HG02840 (cell line): ENCODE data around the gene SPCS1.

Source experiments
- ATAC-seq: cut with Tn5 transposase; IDR thresholded peaks from one replicate; pipeline ENCODE4 v1.9.1; 2021; ENCODE audit warnings: mild to moderate bottlenecking, moderate library complexity, moderate number of reproducible peaks; ENCODE audit not compliant: unreplicated experiment, low FRiP score

SPCS1 gene

DNA sequence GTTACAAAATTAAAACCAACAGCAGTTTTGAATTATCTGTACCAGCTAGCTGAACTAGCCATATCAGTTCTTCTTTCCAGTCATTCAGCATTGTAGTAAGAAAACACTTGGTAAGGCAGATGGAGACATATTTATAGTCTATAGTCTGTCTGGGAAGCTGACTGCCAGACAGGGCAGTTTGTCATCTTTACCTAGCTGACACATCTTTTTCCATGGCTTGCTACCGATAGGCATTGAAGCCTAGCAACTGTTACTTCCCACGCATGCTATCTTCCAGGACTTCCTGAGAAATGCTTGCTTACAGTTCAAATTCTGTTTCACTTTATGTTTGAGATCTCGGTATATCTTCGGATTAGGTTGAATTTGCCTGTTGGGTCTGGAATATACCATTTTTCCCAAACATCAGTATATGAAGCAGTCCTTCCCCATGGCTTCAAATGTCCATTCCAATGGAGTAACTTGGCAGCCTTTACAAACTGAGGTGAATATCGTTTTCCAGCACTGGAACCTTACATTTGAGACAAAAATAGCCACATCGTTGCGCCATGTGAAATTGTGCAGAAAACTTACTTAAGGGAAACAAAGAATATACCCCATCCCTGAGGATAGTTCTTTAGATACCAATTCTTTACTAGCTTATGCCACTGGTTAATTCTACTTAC lies 11.2 kb upstream of the SPCS1 start:
- no peak for ATAC-seq

DNA sequence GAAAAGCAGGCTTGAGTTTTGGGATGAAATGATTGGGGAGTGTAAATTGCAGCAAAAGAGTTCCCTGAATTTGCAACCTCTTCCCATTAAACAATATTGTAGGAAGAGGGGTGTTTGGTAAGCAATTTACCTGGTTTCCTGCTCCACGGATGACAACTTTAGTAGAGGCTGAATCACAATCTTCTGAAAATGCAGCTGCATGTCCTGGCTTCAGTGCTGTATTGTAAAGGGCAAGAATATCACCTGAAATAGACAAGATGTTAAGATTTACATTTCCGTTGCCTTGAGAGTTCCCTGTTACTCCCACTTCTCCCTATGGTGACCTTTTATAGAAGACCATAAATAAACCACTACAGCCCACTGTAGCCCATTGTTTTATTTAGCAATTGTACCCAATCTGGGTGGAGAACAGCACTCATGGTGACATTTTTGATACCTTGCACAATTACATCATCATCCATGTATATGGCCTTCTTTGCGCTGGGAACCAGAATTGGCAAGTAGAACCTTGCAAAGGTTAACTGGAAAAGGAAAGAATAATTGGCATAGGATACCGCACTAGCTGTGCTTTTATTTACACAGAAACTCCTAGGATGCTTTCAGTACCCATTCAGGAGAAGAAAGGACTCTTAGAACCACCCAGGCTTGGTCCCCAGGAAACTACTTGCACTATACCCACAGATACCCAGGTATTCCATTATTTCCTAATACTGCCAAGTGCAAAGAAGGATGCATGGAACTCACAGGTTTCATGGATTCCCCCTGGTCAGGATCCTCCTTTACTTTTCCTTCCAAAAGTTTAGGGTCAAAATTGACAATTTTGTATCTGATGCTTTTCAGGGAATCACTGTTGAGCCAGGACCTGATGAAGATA lies 9.9 kb upstream of the SPCS1 start:
- ATAC-seq = no peak

DNA sequence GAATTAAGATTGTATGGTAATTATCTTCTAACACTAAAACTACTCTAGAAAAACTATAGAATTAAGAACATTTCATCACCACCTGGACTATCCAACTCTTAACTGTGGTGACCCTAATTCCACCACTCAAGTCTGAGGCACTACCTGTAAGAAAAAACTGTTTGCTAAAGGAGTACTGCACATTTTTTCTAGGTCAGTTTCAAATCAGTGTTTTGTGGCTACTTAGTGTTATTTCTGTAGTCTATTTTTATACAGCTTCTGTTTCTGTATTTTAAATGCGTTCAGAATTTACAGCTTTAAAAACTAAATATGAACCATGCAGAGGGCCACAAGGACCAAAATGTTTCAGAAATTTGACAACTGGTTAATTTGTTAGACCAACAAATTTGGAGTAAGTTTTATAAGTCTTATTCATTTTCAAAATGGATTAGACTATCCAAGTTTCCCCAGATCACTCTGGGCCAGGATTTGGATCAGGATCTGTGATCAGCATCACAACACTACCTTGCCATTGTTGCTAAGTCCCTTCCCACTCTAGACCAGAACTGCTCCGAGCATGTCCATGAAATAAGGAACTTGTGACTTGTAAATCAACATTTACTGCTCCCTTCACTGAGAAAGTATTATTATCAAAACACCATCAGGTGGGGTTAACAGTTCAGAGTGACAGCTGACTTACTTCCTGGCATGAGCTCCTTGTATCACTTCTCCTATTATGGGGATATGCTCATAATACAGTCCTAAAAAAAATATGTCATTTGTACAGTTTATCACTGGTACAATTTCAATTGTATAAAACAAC lies 8.9 kb upstream of the SPCS1 start:
- no peak for ATAC-seq

DNA sequence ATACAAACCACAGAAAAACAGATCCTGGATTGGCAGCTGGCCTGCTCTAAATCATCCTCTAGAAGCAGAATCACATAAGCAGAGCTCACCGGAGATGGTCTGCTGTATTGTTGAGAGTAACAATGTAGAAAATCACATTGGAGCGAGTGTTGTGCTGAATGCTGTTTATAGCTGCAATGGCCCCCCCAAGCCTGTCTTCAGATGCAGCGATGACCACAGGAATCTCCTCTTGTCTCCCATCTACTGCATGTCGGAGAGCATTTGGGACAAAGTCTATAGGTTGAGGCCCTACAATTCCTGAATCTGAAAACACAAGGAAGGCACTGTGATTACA lies 8.3 kb upstream of the SPCS1 start:
- ATAC-seq = no peak

DNA sequence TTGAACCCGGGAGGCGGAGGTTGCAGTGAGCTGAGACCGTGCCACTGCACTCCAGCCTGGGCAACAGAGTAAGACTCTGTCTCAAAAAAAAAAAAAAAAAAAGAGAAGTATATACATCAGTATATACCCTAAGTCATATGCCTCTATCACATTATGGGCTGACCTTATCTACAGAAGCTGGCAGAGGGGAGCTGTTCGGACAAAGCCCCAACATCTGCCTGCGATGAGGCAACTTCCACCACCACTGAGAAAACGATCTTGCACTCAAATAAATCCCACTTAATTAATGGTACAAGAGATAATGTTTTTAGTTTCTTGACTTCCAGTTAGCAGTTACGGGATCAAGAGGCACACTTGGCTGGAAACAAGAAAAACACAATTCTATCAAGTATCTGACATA lies 2.6 kb upstream of the SPCS1 start:
- ATAC-seq = no peak

DNA sequence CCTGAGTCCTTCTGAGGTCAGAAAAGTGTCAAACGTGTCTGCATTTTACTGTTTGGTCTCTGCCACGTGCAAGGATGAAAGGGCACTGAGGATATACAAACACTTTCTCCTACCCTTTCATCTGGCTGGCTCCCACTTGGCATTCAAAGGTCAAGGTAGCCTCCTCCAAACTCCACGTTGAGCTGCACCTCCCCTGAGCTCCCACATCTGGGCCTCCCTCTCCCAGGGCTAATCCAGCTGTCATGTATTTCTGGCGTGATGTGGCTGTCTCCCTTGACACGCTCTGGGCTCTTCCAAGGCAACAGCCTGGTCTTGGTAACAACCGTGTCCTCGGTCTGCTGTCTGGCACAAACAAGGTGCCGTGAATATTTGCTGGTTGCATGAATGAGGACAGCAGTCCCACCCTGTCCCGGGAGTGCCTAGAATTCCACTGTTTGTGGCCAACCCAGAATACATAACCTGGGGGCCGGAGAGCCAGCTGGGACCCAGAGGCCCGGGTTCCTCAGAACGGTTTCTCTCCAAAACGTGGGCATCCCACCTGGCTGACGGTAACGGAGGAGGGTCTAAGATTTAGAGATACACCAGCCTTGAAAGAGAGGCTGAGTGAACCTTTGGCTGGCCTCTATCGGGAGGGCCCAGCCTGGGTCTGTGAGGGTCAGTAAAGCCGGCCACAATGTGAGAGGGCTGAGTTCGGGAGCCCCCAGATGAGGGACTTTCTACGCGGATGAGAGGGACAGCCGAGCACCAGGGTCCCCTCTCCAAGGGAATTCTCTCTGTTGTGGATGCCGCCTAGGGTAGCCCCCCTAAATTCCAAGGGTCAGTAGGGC lies 1.1 kb upstream of the SPCS1 start:
- no peak for ATAC-seq

DNA sequence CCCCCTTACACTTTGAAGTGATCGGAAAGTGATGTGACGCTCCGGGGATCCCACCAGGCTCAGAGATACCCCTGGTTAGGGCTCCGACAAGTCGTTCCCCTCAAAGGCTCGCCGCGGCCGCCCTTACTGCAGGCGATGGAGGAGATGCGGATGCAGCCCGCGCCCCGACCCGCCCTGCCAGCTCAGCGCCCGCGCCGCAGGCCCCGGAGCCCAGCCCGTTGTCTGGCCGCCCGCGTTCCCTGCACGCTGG lies 543 bp upstream of the SPCS1 start:
- peak; percentile 30 for ATAC-seq

DNA sequence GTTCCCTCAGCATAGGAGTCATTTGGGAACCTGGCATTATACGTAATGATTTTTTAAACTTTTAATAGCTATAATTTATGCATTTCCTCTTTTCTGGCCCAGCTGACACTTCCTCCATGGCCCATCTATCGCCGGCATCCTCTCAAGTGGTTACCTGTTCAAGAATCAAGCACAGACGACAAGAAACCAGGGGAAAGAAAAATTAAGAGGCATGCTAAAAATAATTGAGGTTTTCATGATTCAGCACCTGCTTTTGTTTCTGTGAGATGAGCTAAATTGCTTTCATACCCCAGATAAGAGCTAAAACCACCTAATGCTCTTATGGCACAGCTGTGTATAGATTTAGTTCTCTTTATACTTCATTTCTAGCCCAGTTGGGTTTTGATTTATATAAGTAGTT lies 1.7 kb downstream of the SPCS1 start:
- ATAC-seq = no peak

DNA sequence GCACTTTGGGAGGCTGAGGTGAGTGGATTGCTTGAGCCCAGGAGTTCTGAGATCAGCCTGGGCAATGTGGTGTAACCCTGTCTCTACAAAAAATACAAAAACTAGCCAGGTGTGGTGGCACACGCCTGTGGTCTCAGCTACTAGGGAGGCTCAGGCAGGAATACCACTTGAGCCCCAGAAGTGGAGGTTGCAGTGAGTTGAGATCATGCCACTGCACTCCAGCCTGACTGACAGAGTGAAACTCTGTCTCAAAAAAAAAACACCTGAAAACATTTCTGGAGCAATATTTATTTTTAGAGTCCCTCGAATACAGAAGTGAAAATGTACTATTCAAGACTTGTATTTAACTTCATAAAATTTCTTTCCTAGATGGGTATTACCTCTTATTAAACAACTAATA lies 4.6 kb downstream of the SPCS1 start:
- no peak for ATAC-seq

DNA sequence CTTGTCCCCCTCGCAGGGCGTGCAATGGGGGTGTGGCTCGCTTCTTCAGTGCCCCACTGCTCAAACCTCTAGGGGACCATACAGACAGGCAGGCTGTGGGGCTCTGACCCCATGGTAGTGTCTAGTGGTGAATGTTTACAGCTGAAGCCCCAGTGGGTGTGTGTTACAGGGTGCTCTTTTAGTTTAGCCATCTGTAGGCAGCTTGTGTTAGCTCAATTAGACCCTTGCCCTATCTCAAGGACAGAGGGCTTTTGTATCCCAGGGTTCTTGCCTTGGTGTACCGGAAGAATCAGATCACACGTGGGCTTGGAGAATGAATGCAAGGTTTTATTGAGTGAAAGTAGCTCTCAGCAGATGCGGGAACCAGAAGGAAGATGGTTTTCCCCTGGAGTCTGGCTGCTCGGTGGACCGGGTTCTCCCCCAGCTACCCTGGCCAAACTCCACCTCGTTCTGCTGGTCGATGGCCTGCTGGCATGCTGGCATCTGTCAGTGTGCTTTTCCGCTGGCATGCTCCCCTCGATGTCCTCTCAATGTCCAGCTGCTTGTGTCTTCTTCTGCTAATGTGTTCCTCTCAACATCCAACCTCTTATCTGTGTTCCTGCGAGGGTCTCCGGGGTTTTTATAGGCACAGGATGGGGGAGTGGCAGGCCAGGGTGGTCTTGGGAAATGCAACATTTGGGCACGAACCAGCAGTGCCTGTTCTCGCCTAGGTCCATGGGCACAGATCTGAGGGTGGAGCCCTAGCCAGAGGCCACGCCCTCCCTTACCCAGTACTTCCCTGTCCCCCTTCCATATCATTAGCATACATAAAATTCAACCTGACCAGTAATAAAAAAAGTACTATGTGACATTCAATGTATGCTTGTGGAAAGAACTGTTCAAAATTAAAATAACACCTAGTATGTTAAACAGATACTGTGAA lies 6.6 kb downstream of the SPCS1 start:
- no peak for ATAC-seq

DNA sequence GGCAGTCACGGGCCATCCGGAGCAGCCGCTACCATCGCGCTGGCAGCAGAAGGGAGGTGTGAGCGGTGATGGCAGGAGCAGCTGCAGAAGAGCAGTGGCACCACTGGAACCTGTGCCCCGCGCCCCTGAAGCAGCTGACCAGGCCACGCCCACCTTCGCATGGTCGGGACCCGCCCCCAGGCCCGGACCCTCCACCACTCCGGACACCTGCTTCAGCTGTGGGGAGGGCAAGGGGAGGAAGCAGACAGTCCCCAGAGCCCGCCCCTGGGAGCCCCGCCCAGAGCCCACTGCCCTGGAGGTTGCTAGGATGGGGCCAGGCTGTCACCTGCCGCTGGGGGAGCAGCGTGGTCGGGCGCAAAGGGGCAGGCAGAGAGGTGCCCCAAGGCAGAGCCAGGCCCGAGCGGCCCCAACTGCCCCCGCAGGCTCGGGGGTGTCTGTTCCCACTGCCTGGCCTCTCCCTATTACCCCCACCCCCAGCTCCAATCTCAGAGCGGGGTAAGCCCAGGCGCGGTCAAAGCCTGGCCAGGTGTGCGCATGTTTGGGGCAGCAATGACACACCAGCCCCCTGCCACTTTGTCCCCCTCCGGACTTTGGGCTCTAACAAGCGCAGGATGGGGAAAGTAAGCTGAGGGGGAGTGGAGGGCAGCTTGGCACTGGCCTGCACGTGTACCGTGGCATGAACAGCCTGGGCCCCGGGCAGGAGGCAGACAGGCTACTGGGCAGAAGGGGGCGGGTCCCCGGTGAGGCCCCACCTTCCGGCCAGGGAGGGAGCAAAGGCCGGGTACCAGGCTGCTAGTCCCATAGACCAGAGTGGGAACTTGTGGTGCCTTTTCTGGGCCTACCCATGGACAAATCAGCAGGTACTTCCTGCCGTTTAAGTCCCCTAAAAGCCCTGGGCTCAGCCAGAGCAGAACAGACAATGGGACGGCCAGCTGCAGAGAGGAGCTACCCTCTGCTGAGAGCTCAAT lies 8.7 kb downstream of the SPCS1 start:
- no peak for ATAC-seq

DNA sequence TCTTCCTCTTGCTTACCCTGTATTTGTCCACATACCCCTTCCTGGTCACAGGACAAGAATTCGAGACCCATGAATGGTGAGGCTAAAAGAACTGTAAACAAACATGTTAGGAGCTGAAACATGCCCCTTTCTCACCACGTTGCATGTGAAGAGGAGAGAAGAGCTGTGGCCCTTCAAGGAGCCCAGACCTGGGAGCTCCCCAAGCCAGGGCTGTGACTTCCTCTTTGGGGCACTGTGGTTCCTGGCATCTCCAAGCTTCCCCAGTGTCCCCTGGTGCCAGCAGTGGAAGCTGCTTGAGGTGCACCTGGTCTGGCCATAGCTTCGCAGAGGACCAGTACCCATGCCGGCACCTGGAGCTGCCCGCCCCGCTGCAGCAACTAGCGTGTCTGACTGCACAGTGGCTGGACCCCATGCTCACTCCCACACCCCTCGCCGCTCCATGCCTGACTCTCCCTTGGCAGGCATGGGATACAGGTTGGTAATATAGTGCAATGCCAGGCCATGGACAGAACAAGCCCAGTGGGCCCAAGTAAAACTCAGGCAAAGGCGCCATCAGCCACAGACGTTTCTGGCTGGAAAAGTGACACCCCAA lies 9.9 kb downstream of the SPCS1 start:
- no peak for ATAC-seq

DNA sequence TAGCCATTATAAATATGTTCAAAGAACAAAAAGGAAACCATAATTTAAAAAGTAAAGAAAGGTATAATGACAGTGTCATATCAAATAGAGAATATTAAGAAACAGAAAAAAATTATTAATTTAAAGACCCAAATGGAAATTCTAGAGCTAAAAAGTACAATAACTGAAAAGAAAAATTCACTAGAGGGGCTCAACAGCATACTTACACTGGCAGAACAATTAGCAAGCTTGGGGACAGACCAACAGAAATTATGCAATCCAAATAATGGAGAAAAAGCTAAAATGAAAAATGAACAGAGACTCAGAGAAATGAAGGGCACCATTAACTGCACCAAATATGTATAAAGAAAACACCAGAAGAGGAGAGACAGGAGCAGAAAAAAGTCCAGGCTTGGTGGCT lies 13.7 kb downstream of the SPCS1 start:
- no peak for ATAC-seq

DNA sequence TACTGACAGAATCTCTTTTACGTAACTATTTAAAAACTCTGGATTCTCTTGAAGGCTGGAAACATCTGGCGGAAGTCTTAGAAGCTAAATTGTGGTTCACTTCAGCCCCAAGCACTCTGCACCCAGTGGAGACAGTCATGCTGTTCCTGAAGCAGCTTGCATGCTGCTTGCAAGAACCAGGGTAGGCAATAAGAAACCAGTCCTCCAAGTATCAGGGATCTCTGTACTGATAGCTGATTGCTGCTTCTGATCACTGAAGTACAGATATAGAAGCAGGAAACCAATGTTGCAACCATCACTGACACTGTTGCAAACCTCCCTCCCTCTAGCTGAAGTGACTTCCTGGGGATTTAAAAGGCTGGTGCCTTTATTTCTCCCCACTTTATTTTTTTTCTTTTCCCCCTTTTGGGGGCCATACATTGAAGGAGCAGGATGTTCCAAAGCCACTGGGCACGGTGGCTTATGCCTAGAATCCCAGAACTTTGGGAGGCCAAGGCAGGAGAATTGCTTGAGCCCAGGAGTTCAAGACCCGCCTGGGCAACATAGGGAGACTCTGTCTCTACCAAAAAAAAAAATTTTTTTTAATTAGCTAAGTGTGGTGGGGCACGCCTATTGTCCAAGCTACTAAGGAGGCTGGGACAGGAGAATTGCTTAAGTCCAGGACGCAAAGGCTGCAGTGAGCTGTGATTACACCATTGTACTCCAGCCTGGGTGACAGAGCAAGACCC lies 15.3 kb downstream of the SPCS1 start:
- no peak for ATAC-seq

DNA sequence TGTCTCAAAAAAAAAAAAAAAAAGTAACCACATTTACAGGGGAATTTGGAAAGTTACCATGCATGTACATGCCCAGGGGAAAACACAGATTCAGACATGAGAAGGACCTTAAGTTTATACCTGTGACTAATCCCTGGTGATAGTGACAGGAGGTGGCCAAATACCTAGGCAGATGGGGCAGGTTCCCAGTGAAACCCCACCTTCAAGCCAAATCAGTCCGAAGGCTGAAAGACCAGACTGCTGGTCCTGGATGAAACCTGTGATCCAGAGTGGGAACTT lies 15.8 kb downstream of the SPCS1 start:
- ATAC-seq = no peak

DNA sequence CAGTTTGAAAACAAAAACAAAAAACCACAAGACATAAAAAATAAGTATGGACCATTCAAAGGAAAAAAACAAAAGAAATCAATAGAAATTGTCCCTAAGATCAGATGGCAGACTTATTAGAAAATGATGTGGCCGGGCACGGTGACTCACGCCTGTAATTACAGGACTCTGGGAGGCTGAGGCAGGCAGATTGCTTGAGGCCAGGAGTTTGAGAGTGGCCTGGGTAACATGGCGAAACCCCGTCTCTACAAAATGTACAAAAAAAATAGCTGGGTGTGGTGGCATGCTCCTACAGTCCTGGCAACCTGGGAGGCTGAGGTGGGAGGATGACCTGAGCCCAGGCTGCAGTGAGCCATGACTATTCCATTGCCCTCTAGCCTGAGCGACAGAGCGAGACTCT lies 16.6 kb downstream of the SPCS1 start:
- ATAC-seq = no peak

DNA sequence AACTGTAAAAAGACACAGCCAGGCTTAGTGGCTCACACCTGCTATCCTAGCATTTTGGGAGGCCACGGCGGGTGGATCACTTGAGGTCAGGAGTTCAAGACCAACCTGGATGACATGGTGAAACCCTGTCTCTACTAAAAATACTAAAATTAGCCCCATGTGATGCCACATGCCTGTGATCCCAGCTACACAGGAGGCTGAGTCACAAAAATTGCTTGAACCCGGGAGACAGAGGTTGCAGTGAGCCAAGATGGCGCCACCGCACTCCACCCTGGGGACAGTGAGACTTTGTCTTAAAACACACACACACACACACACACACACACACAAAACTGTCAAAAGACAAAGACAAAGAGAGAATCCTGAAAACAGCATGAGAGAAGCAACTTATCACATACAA lies 18.0 kb downstream of the SPCS1 start:
- no peak for ATAC-seq

DNA sequence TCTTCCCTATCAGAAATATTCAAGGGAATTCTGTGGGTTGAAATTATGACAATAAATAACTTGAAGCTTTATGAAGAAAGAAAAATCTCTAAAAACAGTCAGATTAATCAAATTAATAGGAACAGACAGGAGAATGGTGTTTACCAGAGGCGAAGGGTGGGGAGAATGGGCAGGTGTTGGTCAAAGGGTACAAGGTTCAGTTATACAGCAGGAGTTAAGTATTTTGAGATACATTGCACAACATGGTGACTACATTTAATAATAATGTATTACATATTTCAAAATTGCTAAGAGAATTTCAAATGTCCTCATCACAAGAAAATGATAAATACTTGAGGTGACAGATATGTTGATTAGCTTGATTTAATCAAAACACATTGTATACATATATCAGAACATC lies 18.6 kb downstream of the SPCS1 start:
- ATAC-seq = no peak
